MM.1S (cell line): ENCODE results near the gene VPS33B.

Experiments
- DNase-seq: peaks from one replicate; pipeline ENCODE4 v3.0.0-alpha.2; 2015
- H2AFZ ChIP-seq: fragments of 300-600 bp; sonication (generic); 2 replicates; pipeline ENCODE4 v1.6.0; 2016; ENCODE audit warnings: antibody characterized with exemption, low read length
- H3F3A ChIP-seq: fragments of 300-600 bp; sonication (generic); 2 replicates; pipeline ENCODE4 v1.6.1; 2016; ENCODE audit warnings: mild to moderate bottlenecking, antibody characterized with exemption, low read length, moderate library complexity, mixed read lengths; ENCODE audit not compliant: insufficient read depth
- H3K27ac ChIP-seq: fragments of 300-600 bp; sonication (generic); 2 replicates; pipeline ENCODE4 v1.5.1; 2016; ENCODE audit warnings: mild to moderate bottlenecking, low read length
- H3K27me3 ChIP-seq: fragments of 300-600 bp; sonication (generic); replicated peaks from 2 replicates; pipeline ENCODE4 v1.6.0; 2016; ENCODE audit warnings: low read length; ENCODE audit not compliant: insufficient read depth
- H3K36me3 ChIP-seq: fragments of 300-600 bp; sonication (generic); replicated peaks from 2 replicates; pipeline ENCODE4 v1.6.1; 2016; ENCODE audit warnings: mild to moderate bottlenecking, low read length, mixed read lengths; ENCODE audit not compliant: insufficient read depth
- H3K4me1 ChIP-seq: fragments of 300-600 bp; sonication (generic); 2 replicates; pipeline ENCODE4 v1.6.1; 2016; ENCODE audit warnings: low read length, mixed read lengths
- H3K4me2 ChIP-seq: fragments of 300-600 bp; sonication (generic); 2 replicates; pipeline ENCODE4 v1.6.0; 2016; ENCODE audit warnings: low read depth, low read length
- H3K4me3 ChIP-seq: fragments of 300-600 bp; sonication (generic); 2 replicates; pipeline ENCODE4 v1.5.1; 2016; ENCODE audit warnings: low read length, mixed read lengths
- H3K79me2 ChIP-seq: fragments of 300-600 bp; sonication (generic); 2 replicates; pipeline ENCODE4 v1.6.1; 2016; ENCODE audit warnings: mixed run types, low read length, mixed read lengths
- H3K9ac ChIP-seq: fragments of 300-600 bp; sonication (generic); 2 replicates; pipeline ENCODE4 v1.6.1; 2016; ENCODE audit warnings: low read length, mixed read lengths
- H3K9me2 ChIP-seq: fragments of 300-600 bp; sonication (generic); replicated peaks from 2 replicates; pipeline ENCODE4 v1.6.1; 2016; ENCODE audit warnings: mild to moderate bottlenecking, low read length, mixed read lengths; ENCODE audit not compliant: insufficient read depth
- H3K9me3 ChIP-seq: fragments of 300-600 bp; sonication (generic); replicated peaks from 2 replicates; pipeline ENCODE4 v1.6.1; 2016; ENCODE audit warnings: mild to moderate bottlenecking, low read length, mixed read lengths; ENCODE audit not compliant: insufficient read depth
- H4K20me1 ChIP-seq: fragments of 300-600 bp; sonication (generic); 2 replicates; pipeline ENCODE4 v1.6.1; 2016; ENCODE audit warnings: mild to moderate bottlenecking, low read length, moderate library complexity, mixed read lengths; ENCODE audit not compliant: insufficient read depth
- CTCF ChIP-seq: fragments of 300-600 bp; sonication (generic); IDR thresholded peaks from 2 replicates; pipeline ENCODE4 v1.5.1; 2016; ENCODE audit warnings: antibody characterized with exemption, low read length, mixed read lengths
- EZH2 ChIP-seq: fragments of 300-600 bp; sonication (generic); optimal IDR thresholded peaks from 2 replicates; pipeline ENCODE3; 2017; ENCODE audit warnings: low read depth, mild to moderate bottlenecking, antibody characterized with exemption, low read length, mixed read lengths
- EZH2phosphoT487 ChIP-seq: fragments of 300-600 bp; sonication (generic); IDR thresholded peaks from 2 replicates; pipeline ENCODE4 v1.6.1; 2018; ENCODE audit warnings: antibody characterized with exemption, low read length

The VPS33B gene

GRCh38 chr15:90950676-90951075 lies 71.7 kb downstream of the VPS33B start:
- no peaks in the 10 kb centered on the region for H3K9me2 ChIP-seq
- no peaks in the 10 kb centered on the region for H3K27me3 ChIP-seq
- H3K4me2 ChIP-seq: no peak overlapping the region
- no peak overlapping the region for H2AFZ ChIP-seq
- no peak for DNase-seq
- peaks cover 16% of the 10 kb centered on the region for H3F3A ChIP-seq
- H4K20me1 ChIP-seq: no peaks in the 10 kb centered on the region
- H3K36me3 ChIP-seq: no peaks in the 10 kb centered on the region
- H3K27ac ChIP-seq: no peak overlapping the region
- no peaks in the 10 kb centered on the region for H3K4me1 ChIP-seq
- no peak overlapping the region for H3K9ac ChIP-seq
- peaks cover 5% of the 10 kb centered on the region for H3K79me2 ChIP-seq
- H3K4me3 ChIP-seq: no peak overlapping the region
- H3K9me3 ChIP-seq: no peaks in the 10 kb centered on the region
- no peak for TF ChIP-seq EZH2

GRCh38 chr15:90949979-90950675 lies 72.3 kb downstream of the VPS33B start:
- no peaks in the 10 kb centered on the region for H3K4me1 ChIP-seq
- DNase-seq: no peak
- no peaks in the 10 kb centered on the region for H3K9me3 ChIP-seq
- no peak overlapping the region for H3K4me3 ChIP-seq
- no peak overlapping the region for H3K4me2 ChIP-seq
- H3K79me2 ChIP-seq: no peaks in the 10 kb centered on the region
- H4K20me1 ChIP-seq: no peaks in the 10 kb centered on the region
- H3K27ac ChIP-seq: no peak overlapping the region
- H3K9me2 ChIP-seq: no peaks in the 10 kb centered on the region
- TF ChIP-seq EZH2phosphoT487 (no peak), EZH2 (no peak), CTCF (no peak)
- no peaks in the 10 kb centered on the region for H3K36me3 ChIP-seq
- H3F3A ChIP-seq: peaks cover 11% of the 10 kb centered on the region
- H3K9ac ChIP-seq: no peak overlapping the region
- no peak overlapping the region for H2AFZ ChIP-seq
- no peaks in the 10 kb centered on the region for H3K27me3 ChIP-seq
